ENCODE results near the gene NEK2. TPM values are rescaled to one million over a fixed set of nuclear protein-coding genes. Genes with fewer than 3 reads are reported as not detected.

The NEK2 gene
- total RNA-seq, 2 donors from 2014 or later = not detected

DNA sequence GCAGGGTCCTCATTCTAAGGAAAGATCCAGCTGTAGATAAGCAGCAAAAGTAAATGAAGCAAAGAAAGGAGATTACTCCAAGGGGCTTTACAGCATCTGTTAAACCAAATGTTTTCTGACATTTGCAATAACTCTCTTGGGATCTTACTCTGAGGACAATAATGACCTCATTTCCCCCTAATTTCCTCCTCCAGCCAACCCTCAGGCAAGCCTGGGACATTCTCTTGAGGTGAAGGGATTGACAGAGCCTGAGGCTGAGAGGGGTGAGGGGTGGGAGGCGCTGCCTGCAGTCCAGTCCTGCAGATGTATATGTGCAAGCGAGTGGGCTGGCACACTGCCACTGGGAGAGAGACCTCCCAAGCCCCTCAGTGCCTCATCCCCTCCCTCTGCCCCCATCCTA, 40.5 kb upstream of the NEK2 start:
- no peak for DNase-seq
- no peak for TF ChIP-seq POLR2A (IDR thresholded peaks at IDR 0.05)
- TF ChIP-seq, protein P1, sequence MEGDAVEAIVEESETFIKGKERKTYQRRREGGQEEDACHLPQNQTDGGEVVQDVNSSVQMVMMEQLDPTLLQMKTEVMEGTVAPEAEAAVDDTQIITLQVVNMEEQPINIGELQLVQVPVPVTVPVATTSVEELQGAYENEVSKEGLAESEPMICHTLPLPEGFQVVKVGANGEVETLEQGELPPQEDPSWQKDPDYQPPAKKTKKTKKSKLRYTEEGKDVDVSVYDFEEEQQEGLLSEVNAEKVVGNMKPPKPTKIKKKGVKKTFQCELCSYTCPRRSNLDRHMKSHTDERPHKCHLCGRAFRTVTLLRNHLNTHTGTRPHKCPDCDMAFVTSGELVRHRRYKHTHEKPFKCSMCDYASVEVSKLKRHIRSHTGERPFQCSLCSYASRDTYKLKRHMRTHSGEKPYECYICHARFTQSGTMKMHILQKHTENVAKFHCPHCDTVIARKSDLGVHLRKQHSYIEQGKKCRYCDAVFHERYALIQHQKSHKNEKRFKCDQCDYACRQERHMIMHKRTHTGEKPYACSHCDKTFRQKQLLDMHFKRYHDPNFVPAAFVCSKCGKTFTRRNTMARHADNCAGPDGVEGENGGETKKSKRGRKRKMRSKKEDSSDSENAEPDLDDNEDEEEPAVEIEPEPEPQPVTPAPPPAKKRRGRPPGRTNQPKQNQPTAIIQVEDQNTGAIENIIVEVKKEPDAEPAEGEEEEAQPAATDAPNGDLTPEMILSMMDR (IDR thresholded peaks at IDR 0.05) = no peak
- WGBS, 2 donors = 84 to 94% methylated on average over 2 of the region's 2 CpGs
- Histone ChIP-seq H3K4me3 (no peak overlapping the region), H3K27me3 (no peaks in the 10 kb centered on the region), H3K4me1 (no peaks in the 10 kb centered on the region), H3K9me3 (no peaks in the 10 kb centered on the region), H3K36me3 (replicated peaks in 1 of 2; ENCODE audit: insufficient read depth in 1 of 2, low read depth in 2 of 2) (no peaks in the 10 kb centered on the region), H3K27ac (no peak overlapping the region)
- no peak for ATAC-seq
- intact Hi-C loops (cut with DNase I) = no loop called here

DNA sequence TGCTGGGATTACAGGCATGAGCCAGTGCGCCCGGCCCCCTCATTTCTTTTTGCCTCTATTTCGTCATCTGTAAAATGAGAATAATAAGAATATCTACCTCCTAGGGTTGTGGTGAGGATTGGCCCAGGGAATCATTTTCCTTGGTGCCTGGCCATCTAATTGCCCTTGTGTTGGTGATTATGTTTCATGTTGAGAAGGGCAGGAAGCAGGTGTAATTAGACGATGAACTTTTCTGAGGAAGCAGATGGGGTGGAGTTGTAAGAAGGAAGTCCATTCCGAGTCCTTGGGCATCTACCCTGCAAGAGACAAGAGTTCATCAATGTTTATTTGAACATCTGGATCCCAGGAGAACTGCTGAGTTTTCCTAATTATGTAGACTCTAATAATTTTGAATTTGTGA, 38.7 kb upstream of the NEK2 start:
- Histone ChIP-seq H3K4me1 (no peaks in the 10 kb centered on the region), H3K27me3 (no peaks in the 10 kb centered on the region), H3K4me3 (no peak overlapping the region), H3K36me3 (replicated peaks in 1 of 2; ENCODE audit: insufficient read depth in 1 of 2, low read depth in 2 of 2) (no peaks in the 10 kb centered on the region), H3K27ac (no peak overlapping the region), H3K9me3 (no peaks in the 10 kb centered on the region)
- ATAC-seq (no peak), DNase-seq (no peak)
- TF ChIP-seq, protein P1 (IDR thresholded peaks at IDR 0.05) = no peak
- no peak for TF ChIP-seq POLR2A (IDR thresholded peaks at IDR 0.05)
- 79 to 85% methylated on average over 5 of the region's 5 CpGs for WGBS, 2 donors
- intact Hi-C loops (cut with DNase I) = no loop called here

DNA sequence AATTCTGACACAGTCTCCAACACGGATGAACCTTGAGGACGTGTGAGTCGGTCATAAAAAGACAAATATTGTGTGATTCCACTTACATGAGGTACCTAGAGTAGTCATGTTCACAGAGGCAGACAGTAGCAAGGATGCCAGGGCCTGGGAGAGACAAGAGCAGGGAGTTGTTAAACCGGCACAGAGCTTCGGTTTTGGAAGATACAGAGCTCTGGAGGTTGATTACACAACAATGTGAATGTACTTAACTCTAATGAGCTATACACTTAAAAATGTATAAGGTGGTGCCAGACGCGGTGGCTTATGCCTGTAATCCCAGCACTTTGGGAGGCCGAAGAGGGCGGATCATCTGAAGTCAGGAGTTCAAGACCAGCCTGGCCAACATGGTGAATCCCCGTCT, 37.8 kb upstream of the NEK2 start:
- WGBS, 2 donors = 82 to 84% methylated on average over 10 of the region's 10 CpGs
- TF ChIP-seq, protein P1 (IDR thresholded peaks at IDR 0.05) = no peak
- no peak for TF ChIP-seq POLR2A (IDR thresholded peaks at IDR 0.05)
- no peaks in the 10 kb centered on the region for H3K9me3 ChIP-seq
- no peaks in the 10 kb centered on the region for H3K36me3 ChIP-seq (replicated peaks in 1 of 2; ENCODE audit: insufficient read depth in 1 of 2, low read depth in 2 of 2)
- H3K27ac ChIP-seq = no peak overlapping the region
- no peak overlapping the region for H3K4me3 ChIP-seq
- H3K27me3 ChIP-seq = no peaks in the 10 kb centered on the region
- intact Hi-C loops (cut with DNase I) = no loop called here
- DNase-seq (no peak), ATAC-seq (no peak)
- no peaks in the 10 kb centered on the region for H3K4me1 ChIP-seq

- Histone ChIP-seq H3K27me3 (no peaks in the 10 kb centered on the region), H3K4me3 (no peak overlapping the region), H3K9me3 (no peaks in the 10 kb centered on the region), H3K4me1 (no peaks in the 10 kb centered on the region), H3K27ac (no peak overlapping the region), H3K36me3 (replicated peaks in 1 of 2; ENCODE audit: insufficient read depth in 1 of 2, low read depth in 2 of 2) (no peaks in the 10 kb centered on the region)
- no peak for ATAC-seq
- intact Hi-C loops (cut with DNase I) = no loop called here
- DNase-seq = no peak
- TF ChIP-seq POLR2A (IDR thresholded peaks at IDR 0.05) = no peak
- TF ChIP-seq, protein P1 (IDR thresholded peaks at IDR 0.05) = no peak
- WGBS, 2 donors = 83 to 86% methylated on average over 4 of the region's 4 CpGs
These were observed 35.9 kb upstream of the NEK2 start for GRCh38 chr1:211711315-211711705.

- ATAC-seq (no peak), DNase-seq (no peak)
- Histone ChIP-seq H3K9me3 (no peaks in the 10 kb centered on the region), H3K36me3 (replicated peaks in 1 of 2; ENCODE audit: insufficient read depth in 1 of 2, low read depth in 2 of 2) (no peaks in the 10 kb centered on the region), H3K27ac (no peak overlapping the region), H3K27me3 (no peaks in the 10 kb centered on the region), H3K4me1 (no peaks in the 10 kb centered on the region), H3K4me3 (no peak overlapping the region)
- TF ChIP-seq POLR2A (IDR thresholded peaks at IDR 0.05) = no peak
- TF ChIP-seq, protein P1 (IDR thresholded peaks at IDR 0.05) = no peak
- 74 to 82% methylated on average over 5 to 6 of the region's 6 CpGs for WGBS, 2 donors
- intact Hi-C loops (cut with DNase I) = no loop called here
These were observed 35.3 kb upstream of the NEK2 start for GRCh38 chr1:211710566-211711314.

Data from body of pancreas (tissue), 4 donors.